Measurements from ENCODE around the gene GIPC1.

- TF ChIP-seq, protein P1, sequence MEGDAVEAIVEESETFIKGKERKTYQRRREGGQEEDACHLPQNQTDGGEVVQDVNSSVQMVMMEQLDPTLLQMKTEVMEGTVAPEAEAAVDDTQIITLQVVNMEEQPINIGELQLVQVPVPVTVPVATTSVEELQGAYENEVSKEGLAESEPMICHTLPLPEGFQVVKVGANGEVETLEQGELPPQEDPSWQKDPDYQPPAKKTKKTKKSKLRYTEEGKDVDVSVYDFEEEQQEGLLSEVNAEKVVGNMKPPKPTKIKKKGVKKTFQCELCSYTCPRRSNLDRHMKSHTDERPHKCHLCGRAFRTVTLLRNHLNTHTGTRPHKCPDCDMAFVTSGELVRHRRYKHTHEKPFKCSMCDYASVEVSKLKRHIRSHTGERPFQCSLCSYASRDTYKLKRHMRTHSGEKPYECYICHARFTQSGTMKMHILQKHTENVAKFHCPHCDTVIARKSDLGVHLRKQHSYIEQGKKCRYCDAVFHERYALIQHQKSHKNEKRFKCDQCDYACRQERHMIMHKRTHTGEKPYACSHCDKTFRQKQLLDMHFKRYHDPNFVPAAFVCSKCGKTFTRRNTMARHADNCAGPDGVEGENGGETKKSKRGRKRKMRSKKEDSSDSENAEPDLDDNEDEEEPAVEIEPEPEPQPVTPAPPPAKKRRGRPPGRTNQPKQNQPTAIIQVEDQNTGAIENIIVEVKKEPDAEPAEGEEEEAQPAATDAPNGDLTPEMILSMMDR (IDR thresholded peaks at IDR 0.05) = no peak
- no peak for TF ChIP-seq EZH2 (IDR thresholded peaks at IDR 0.05)
These were observed 52.9 kb downstream of the GIPC1 start for GRCh38 chr19:14442891-14443631.
